ENCODE results near the gene SNAPC1.
A peak's percentile ranks its signal among the peaks of the same experiment; 100 is the strongest.
"Not testable (repeated sequence)": the region's sequence is repeated elsewhere in the genome, so short reads cannot be mapped to it uniquely, and the experiment has no call there.

SNAPC1 gene

DNA sequence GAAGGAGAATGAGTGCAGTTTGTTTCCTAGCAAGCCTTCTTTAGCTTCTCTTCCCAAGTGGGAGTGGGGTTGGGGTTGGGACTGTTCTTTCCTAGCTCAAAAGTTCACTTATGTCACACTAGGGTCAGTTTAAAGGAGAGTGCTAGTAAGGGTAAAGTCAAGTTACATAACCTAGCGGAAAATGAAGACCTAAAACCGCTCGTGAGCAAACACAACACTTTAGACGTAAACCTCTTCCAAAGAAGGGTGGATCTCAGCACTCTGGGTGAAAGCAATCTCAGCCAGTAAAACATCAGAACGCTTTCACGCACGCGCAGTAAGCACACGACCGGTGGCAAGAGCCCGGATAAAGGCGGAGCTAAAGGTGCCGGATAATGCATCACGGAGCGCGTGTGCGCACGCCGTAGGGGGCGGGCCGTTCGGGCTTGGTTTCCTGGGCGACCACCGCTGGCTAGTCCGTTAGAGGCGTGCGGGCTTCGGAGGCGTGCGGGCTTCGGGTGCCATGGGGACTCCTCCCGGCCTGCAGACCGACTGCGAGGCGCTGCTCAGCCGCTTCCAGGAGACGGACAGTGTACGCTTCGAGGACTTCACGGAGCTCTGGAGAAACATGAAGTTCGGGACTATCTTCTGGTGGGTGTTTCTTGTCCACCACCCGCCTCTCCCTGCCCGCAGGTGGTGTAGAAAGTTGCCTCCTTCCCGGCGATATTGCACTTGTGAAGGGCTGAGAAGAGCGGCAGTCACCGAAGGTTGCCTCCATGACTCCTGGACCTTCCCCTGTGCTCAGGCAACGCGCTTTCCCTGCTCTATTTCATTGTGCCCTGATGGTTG lies at the start of gene SNAPC1:
SNAPC1 (plus strand) TSS at position 462 of the 828 bp plus-strand sequence; CDS start at position 503, 41 bp downstream.
- peak; percentile 99 for DNase-seq

- DNase-seq = no peak
Measured at GRCh38 chr14:61713724-61714437, 48.3 kb upstream of the SNAPC1 start.

GRCh38 chr14:61716956-61717355 lies 45.3 kb upstream of the SNAPC1 start:
- no peak for DNase-seq

DNA sequence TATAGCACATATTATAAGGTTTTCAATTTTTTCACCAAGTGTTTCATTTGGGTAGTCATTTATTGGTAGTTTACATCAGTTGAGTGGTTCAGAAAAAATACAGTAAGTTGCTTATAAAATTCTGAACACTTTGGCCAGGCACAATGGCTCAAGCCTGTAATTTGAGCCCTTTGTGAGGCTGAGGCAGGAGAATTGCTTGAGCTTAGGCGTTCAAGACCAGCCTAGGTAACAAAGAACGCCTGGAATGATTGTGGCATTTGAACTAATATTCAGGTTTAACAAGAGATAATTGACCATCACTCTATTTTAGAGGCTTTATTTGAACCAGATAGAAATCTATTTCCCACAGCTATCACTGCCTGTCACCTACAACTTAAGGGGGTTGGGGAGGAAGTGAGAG lies 44.2 kb upstream of the SNAPC1 start:
- DNase-seq = no peak

DNA sequence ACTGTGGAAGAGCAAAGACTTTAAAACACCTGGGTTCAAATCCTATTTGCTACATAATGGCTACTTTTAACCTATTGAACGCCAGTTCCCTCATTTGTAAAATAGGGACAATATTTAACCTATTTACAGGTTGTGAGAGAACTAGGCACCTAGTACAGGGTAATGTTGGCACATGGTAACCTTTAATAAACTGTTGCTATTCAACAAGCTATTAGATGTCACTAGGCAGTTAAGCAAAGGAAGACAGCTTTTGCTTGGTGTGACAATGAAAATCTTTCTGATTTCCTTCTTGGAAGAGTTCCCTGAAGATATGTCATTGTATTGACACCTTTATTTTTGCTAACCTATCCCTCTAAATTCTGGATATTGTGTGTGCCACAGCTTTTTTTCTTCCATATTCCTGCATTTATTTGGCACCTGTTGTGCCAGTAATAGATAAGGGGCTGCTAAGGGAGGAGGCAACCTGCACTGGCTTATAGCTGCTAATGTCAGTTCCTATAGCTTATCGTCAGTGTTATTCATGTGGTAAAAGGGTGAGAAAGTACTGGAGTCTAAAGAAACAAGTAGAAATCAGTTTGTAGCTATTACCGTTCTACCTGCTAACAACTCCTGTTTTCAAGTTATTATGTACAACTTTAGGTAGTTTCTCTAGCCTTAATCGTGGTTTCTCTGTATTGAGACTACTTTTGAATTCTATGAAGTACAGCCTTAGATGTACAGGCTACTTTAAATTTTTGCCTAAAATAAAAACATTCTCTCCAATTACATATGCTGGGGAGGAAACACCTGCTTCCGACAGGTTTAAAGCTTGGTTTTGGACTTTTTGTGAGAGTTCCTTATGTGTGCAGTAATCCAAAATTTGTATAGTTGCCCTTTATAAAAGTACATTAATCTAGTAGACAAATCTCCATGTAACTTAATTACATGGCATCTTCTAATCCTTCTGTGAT lies 42.6 kb upstream of the SNAPC1 start:
- no peak for DNase-seq

GRCh38 chr14:61720294-61720661 lies 41.9 kb upstream of the SNAPC1 start:
- peak; percentile 30 for DNase-seq

DNA sequence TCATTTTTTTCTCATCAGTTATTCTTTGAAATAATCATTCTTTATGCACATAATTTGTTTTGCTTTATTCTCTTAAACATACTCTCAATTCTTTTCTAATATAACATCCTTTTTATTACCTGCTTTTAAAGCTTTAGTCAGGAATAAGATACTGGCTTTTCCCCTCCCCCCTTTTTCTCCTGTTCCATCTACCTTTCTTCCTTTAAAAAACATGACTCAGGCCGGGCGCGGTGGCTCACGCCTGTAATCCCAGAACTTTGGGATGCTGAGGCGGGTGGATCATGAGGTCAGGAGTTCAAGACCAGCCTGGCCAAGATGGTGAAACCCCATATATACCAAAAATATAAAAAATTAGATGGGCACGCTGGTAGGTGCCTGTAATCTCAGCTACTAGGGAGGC lies 41.5 kb upstream of the SNAPC1 start:
- DNase-seq = no peak

DNA sequence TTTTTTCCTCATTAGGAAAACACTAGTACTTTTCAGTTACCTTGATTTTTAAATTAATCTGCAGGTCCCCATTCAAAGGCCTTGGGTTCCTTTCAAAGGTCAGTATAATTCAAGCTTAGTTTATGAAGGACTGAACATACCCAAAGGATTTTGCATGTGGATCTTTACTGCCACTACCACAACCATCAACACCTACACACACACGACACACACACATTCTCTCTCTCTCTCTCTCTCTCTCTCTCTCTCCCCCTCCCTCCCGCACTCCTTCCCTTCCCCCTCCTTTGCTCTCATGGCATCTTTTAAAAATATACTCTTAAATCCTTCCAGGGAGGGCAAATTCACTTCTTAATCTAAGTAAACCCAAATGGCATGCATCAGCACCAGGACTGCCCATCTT lies 38.1 kb upstream of the SNAPC1 start:
- DNase-seq = no peak

- DNase-seq = no peak
Measured at GRCh38 chr14:61726778-61727658, 35.2 kb upstream of the SNAPC1 start.

DNA sequence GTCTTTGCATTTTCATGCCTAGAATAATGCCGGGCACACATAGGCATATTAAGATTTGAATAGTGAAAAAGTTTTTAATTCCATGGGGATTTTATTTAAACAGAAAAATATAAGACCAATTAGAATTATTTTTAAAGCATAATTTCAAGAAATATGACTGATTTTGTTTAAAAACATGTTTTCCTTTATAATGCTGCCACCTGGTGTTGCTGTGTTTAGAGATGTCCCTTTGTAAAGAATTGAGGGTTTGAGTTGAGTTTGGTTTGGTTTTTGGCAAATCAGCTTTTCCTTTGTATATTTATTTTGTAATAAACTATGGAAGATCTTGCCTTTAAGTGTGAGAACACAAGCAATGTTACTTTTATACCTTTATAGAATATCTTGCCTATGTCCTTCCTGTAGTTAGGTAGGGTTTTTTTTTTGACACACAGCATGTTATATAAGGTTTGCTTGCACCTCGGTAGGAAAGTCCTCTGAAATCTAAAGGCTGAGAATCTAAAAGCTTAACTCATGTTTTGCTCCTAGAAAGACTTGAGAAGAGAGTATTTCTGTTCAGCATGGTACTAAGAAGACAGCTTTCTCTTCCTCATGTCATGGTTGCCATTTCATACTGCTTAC lies 31.4 kb upstream of the SNAPC1 start:
- no peak for DNase-seq

- no peak for DNase-seq
Measured at GRCh38 chr14:61733972-61734371, 28.2 kb upstream of the SNAPC1 start.

- DNase-seq = no peak
Measured at GRCh38 chr14:61736751-61737150, 25.5 kb upstream of the SNAPC1 start.

DNA sequence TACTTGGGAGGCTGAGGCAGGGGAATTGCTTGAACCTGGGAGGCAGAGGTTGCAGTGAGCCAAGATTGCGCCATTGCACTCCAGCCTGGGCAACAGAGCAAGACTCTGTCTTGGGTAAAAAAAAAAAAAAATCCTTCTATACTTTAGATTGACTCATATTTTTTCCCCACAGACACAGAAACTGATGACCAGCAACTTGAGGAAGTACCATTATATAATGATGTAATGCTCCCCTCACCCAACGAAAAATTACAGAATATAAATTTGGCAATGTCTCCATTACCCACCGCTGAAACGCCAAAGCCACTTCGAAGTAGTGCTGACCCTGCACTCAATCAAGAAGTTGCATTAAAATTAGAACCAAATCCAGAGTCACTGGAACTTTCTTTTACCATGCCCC lies 24.3 kb upstream of the SNAPC1 start:
- no peak for DNase-seq

DNA sequence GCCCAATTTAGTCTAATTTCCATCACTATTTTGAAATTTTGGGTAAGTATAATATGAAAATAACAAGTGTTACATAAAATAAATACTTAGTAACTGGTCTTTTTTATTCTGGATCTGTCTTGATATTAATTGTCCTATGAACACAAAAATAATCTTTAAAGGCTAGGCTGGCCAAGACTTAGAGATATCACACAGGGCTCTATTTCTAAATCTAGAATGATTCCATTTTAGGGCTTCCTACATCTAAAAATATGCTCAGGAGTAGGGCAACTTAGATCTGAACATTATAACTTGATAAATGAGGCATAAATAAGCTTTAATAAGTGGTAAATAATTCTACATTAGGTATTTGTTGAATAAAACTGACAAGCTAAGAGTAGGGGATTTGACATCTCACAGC lies 23.1 kb upstream of the SNAPC1 start:
- no peak for DNase-seq

- DNase-seq = no peak
Measured at GRCh38 chr14:61742371-61742770, 19.8 kb upstream of the SNAPC1 start.

GRCh38 chr14:61744238-61744637 lies 18.0 kb upstream of the SNAPC1 start:
- DNase-seq = no peak

DNA sequence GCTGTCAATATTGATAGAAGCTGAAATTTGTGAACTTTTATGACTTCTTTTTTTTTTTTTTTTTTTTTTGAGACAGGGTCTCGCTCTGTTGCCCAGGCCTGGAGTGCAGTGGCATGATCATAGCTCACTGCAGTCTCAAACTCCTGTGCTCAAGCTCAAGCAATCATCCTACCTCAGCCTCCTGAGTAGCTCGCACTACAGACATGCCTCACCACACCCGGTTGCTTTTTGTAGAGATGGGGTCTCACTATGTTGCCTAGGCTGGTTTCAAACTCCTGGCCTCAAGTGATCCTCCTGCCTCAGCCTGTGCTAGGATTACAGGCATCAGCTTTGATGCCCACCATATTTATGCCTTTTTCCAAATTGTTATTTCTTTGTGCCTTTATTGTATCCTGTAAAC lies 15.9 kb upstream of the SNAPC1 start:
- DNase-seq = not testable (repeated sequence)

GRCh38 chr14:61746881-61747280 lies 15.3 kb upstream of the SNAPC1 start:
- no peak for DNase-seq

DNA sequence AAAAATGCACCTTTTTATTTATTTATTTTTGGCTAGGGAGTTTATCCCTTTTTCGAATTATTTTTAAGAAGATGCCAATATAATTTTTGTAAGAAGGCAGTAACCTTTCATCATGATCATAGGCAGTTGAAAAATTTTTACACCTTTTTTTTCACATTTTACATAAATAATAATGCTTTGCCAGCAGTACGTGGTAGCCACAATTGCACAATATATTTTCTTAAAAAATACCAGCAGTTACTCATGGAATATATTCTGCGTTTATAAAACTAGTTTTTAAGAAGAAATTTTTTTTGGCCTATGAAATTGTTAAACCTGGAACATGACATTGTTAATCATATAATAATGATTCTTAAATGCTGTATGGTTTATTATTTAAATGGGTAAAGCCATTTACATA lies 14.9 kb upstream of the SNAPC1 start:
- DNase-seq = no peak

- DNase-seq = peak; percentile 39
Measured at GRCh38 chr14:61749264-61749663, 13.0 kb upstream of the SNAPC1 start.

GRCh38 chr14:61749867-61750266 lies 12.4 kb upstream of the SNAPC1 start:
- no peak for DNase-seq
